IMR-90 (cell line): Measurements from ENCODE around the gene IGSF3. TPM values are rescaled to one million over a fixed set of nuclear protein-coding genes. Genes with fewer than 3 reads are reported as not detected.

Experiments
- microRNA-seq, 2 experiments: library from miRNA; stranded (forward) in 1 of 2; unstranded in 1 of 2; fragments of 10-50 nt in 1 of 2; fragments of <30 nt in 1 of 2; gene quantifications in 1 of 2; microRNA quantifications in 1 of 2; one replicate each; pipeline versions ENCODE3 to v1.1.0; 2013 to 2020; ENCODE audit not compliant: insufficient read depth in 1 of 2, insufficient read length in 1 of 2, unreplicated experiment in 1 of 2
- polyA plus RNA-seq, 3 experiments: library from polyadenylated mRNA; depleted of rRNA; stranded (reverse); fragments of >200 nt; gene quantifications; 2 replicates each; pipeline ENCODE4 v1.2.3, GENCODE V29; 2012; ENCODE audit warnings: low replicate concordance in 1 of 3
- small RNA-seq, 5 experiments: library from RNA; depleted of rRNA; stranded (forward); fragments of <200 nt; gene quantifications; one replicate each; pipeline ENCODE3, GENCODE V24; 2012
- total RNA-seq: library from RNA; depleted of rRNA; stranded (reverse); fragments of >200 nt; gene quantifications from 2 replicates; pipeline ENCODE4 v1.2.3, GENCODE V29; 2012; rRNA removed

The IGSF3 gene
- total and polyA plus RNA-seq, 2 of the 4 experiments (the other 2 are of a cell fraction) = under 0.01 to 0.02 TPM

Small RNA genes within 50 kb of the gene (microRNA-seq; reads per million reads assigned to microRNA genes)
- gene MIR320B1 (0 reads per million in 2 experiments), gene MIR548AC (0 reads per million in 2 experiments)

Small RNA genes within 50 kb of the gene (small RNA-seq; reads per million reads assigned to genes)
- gene MIR320B1 = 0 to 0.08 (median 0) reads per million in 5 experiments
- 0 reads per million in 5 experiments for gene MIR548AC

Other genes starting within 250 kb of the IGSF3 start
- gene CD58, start 96.7 kb downstream of the IGSF3 start, total RNA-seq = 5.4 and 6.4 TPM in 2 replicates
- gene CD58, start 96.7 kb downstream of the IGSF3 start, polyA plus RNA-seq (2012; rRNA removed) = 3.8 and 5.7 TPM in 2 replicates
- gene CD2, start 86.7 kb upstream of the IGSF3 start, total RNA-seq = not detected in 2 replicates
- not detected in 2 replicates for gene CD2, start 86.7 kb upstream of the IGSF3 start, polyA plus RNA-seq (2012; rRNA removed)
- gene PTGFRN, start 242.2 kb upstream of the IGSF3 start, total RNA-seq = 0.90 and 1.1 TPM in 2 replicates
- 0.90 and 1.1 TPM in 2 replicates for gene PTGFRN, start 242.2 kb upstream of the IGSF3 start, polyA plus RNA-seq (2012; rRNA removed)